HepG2 (cell line): ENCODE results near the gene HELT. TPM values are rescaled to one million over a fixed set of nuclear protein-coding genes. Genes with fewer than 3 reads are reported as not detected.

ENCODE experiments used
- CHD4 ChIP-seq: fragments of 200-600 bp; sonication (generic); IDR thresholded peaks from 2 replicates; pipeline ENCODE4 v1.7.0; 2017; ENCODE audit warnings: mild to moderate bottlenecking, low read length, borderline replicate concordance
- HDAC2 ChIP-seq: sonication (generic); formaldehyde crosslinking; IDR thresholded peaks from 2 replicates; pipeline ENCODE4 v1.4.0; 2020; ENCODE audit warnings: missing genetic modification reagents
- HOXA9 ChIP-seq: sonication (generic); formaldehyde crosslinking; IDR thresholded peaks from 2 replicates; pipeline ENCODE4 v1.8.1; 2022; ENCODE audit warnings: missing genetic modification reagents, mild to moderate bottlenecking, moderate library complexity, borderline replicate concordance
- JARID2 ChIP-seq: sonication (generic); formaldehyde crosslinking; IDR thresholded peaks from 2 replicates; pipeline ENCODE4 v1.8.1; 2023; ENCODE audit warnings: missing genetic modification reagents, inconsistent platforms; ENCODE audit not compliant: insufficient replicate concordance
- KLF16 ChIP-seq, 2 experiments: sonication (generic) in 1 of 2; formaldehyde crosslinking in 1 of 2; IDR thresholded peaks; 2 replicates each; pipeline versions ENCODE4 v1.6.1 to v1.8.0; 2016 to 2023; ENCODE audit warnings: missing genetic modification reagents in 2 of 2, missing compliant biosample characterization in 1 of 2
- MEF2D ChIP-seq: sonication (generic); formaldehyde crosslinking; IDR thresholded peaks from 2 replicates; pipeline ENCODE4 v1.5.1; 2020; ENCODE audit warnings: mild to moderate bottlenecking, missing genetic modification reagents
- MEIS2 ChIP-seq: sonication (generic); formaldehyde crosslinking; IDR thresholded peaks from 2 replicates; pipeline ENCODE4 v1.9.0; 2021; ENCODE audit warnings: mild to moderate bottlenecking, missing genetic modification reagents
- NKX3-1 ChIP-seq: sonication (generic); formaldehyde crosslinking; IDR thresholded peaks from 2 replicates; pipeline ENCODE4 v1.5.0; 2020; ENCODE audit warnings: missing genetic modification reagents
- RFX3 ChIP-seq: IDR thresholded peaks from 2 replicates; pipeline ENCODE4 v1.6.1; 2016; ENCODE audit warnings: missing biosample characterization, missing genetic modification reagents
- SMC3 ChIP-seq: IDR thresholded peaks from 2 replicates; pipeline ENCODE4 v1.6.1; 2011; ENCODE audit warnings: low read length, improper control_type of control experiment
- SP5 ChIP-seq: IDR thresholded peaks from 2 replicates; pipeline ENCODE4 v1.6.1; 2016; ENCODE audit warnings: low read depth, borderline replicate concordance
- TBX2 ChIP-seq: sonication (generic); formaldehyde crosslinking; IDR thresholded peaks from 2 replicates; pipeline ENCODE4 v1.5.0; 2020; ENCODE audit warnings: missing genetic modification reagents, mild to moderate bottlenecking, borderline replicate concordance
- TBX3 ChIP-seq: fragments of 450-650 bp; IDR thresholded peaks from 2 replicates; pipeline ENCODE4 v1.6.1; 2017; ENCODE audit warnings: antibody characterized with exemption, mild to moderate bottlenecking, inconsistent platforms, borderline replicate concordance
- THAP11 ChIP-seq: IDR thresholded peaks from 2 replicates; pipeline ENCODE4 v1.6.1; 2016; ENCODE audit warnings: missing biosample characterization, missing genetic modification reagents
- U2AF1 ChIP-seq: fragments of 200-400 bp; formaldehyde crosslinking; optimal IDR thresholded peaks from 2 replicates; pipeline ENCODE3; 2017; ENCODE audit warnings: mild to moderate bottlenecking, low read depth, low read length
- ZBTB43 ChIP-seq: sonication (generic); formaldehyde crosslinking; conservative IDR thresholded peaks from 2 replicates; pipeline ENCODE4 v1.4.0; 2020; ENCODE audit warnings: missing genetic modification reagents
- ZFP36 ChIP-seq: fragments of 150-350 bp; IDR thresholded peaks from 2 replicates; pipeline ENCODE4 v1.6.1; 2018; ENCODE audit warnings: borderline replicate concordance, low read length, low read depth; ENCODE audit not compliant: partially characterized antibody
- ZFY ChIP-seq: sonication (generic); formaldehyde crosslinking; IDR thresholded peaks from 2 replicates; pipeline ENCODE4 v1.4.0; 2020; ENCODE audit warnings: missing genetic modification reagents
- ZKSCAN1 ChIP-seq: fragments of 150-350 bp; IDR thresholded peaks from 2 replicates; pipeline ENCODE4 v1.6.1; 2014; ENCODE audit warnings: low read length
- ZNF282 ChIP-seq: fragments of 450-650 bp; IDR thresholded peaks from 2 replicates; pipeline ENCODE4 v1.6.1; 2018; ENCODE audit not compliant: partially characterized antibody
- ZNF501 ChIP-seq: sonication (generic); formaldehyde crosslinking; IDR thresholded peaks from 2 replicates; pipeline ENCODE4 v1.5.1; 2020; ENCODE audit warnings: mild to moderate bottlenecking, moderate library complexity, missing genetic modification reagents
- ZNF562 ChIP-seq: sonication (generic); formaldehyde crosslinking; IDR thresholded peaks from 2 replicates; pipeline ENCODE4 v1.8.0; 2022; ENCODE audit warnings: missing genetic modification reagents, borderline replicate concordance
- ZNF564 ChIP-seq: sonication (generic); formaldehyde crosslinking; IDR thresholded peaks from 2 replicates; pipeline ENCODE4 v1.8.1; 2023; ENCODE audit warnings: mild to moderate bottlenecking, missing genetic modification reagents
- ZNF674 ChIP-seq: sonication (generic); formaldehyde crosslinking; IDR thresholded peaks from 2 replicates; pipeline ENCODE4 v1.5.0; 2020; ENCODE audit warnings: low read depth, mild to moderate bottlenecking, missing genetic modification reagents
- ZNF777 ChIP-seq: sonication (generic); formaldehyde crosslinking; IDR thresholded peaks from 2 replicates; pipeline ENCODE4 v1.4.0; 2020; ENCODE audit warnings: missing genetic modification reagents
- ZSCAN12 ChIP-seq: sonication (generic); formaldehyde crosslinking; IDR thresholded peaks from 2 replicates; pipeline ENCODE4 v1.9.0; 2021; ENCODE audit warnings: mild to moderate bottlenecking, missing genetic modification reagents
- polyA plus RNA-seq, 8 experiments: library from polyadenylated mRNA; depleted of rRNA in 3 of 8; stranded (reverse) in 7 of 8; unstranded in 1 of 8; fragments of >200 nt; fragmentation: Illumina TruSeq in 4 of 8; extraction: Trizol in 4 of 8; gene quantifications; 2 replicates each; pipeline versions ENCODE4 v1.2.1 to v1.2.3, GENCODE V29; 2011 to 2016; ENCODE audit warnings: low read depth in 4 of 8, missing spikeins in 1 of 8, mixed read lengths in 1 of 8; ENCODE audit not compliant: insufficient read depth in 1 of 8
- total RNA-seq, 5 experiments: library from RNA; depleted of rRNA; stranded (reverse); fragments of >200 nt; fragmentation: Illumina TruSeq; extraction: Trizol; gene quantifications; 2 replicates each; pipeline ENCODE4 v1.2.3, GENCODE V29; 2016; ENCODE audit warnings: low read depth in 1 of 5
- TF ChIP-seq, protein P1 (sequence below): sonication (generic); formaldehyde crosslinking; IDR thresholded peaks from 2 replicates; pipeline ENCODE4 v1.5.1; 2020; ENCODE audit warnings: missing genetic modification reagents, mild to moderate bottlenecking, borderline replicate concordance
- TF ChIP-seq, protein P2 (sequence below): sonication (generic); formaldehyde crosslinking; conservative IDR thresholded peaks from 2 replicates; pipeline ENCODE4 v1.4.0; 2020; ENCODE audit warnings: missing genetic modification reagents

Gene HELT
- total and polyA plus RNA-seq, 2 of the 13 experiments (the other 11 are each of a cell fraction or from before 2014, with no cell fraction given), result not detected

- TF ChIP-seq MEIS2 (CRISPR knock-in tag) (no peak), ZNF501 (CRISPR knock-in tag) (no peak), JARID2 (CRISPR knock-in tag) (peak; percentile 20), SMC3 (peak; percentile 83), THAP11 (peak; percentile 47; the same call in 1 of the 2 replicates), MEF2D (CRISPR knock-in tag) (no peak), ZBTB43 (CRISPR knock-in tag) (no peak), ZNF564 (CRISPR knock-in tag) (no peak), NKX3-1 (CRISPR knock-in tag) (no peak), ZFY (CRISPR knock-in tag) (no peak), TBX3 (no peak), ZNF282 (no peak), TBX2 (CRISPR knock-in tag) (no peak), RFX3 (CRISPR knock-in tag) (no peak), ZKSCAN1 (no peak), ZNF777 (CRISPR knock-in tag) (no peak), ZFP36 (no peak), ZNF562 (CRISPR knock-in tag) (no peak), SP5 (CRISPR knock-in tag) (no peak), U2AF1 (no peak), CHD4 (no peak), ZSCAN12 (CRISPR knock-in tag) (no peak), ZNF674 (CRISPR knock-in tag) (no peak), HDAC2 (CRISPR knock-in tag) (no peak), HOXA9 (CRISPR knock-in tag) (no peak), KLF16 (CRISPR knock-in tag; IDR thresholded peaks at IDR 0.05) (0 out of 4 replicates have a peak, but pooled peaks of 1 of the 2 experiments have one; percentile 48)
- TF ChIP-seq, protein P1, sequence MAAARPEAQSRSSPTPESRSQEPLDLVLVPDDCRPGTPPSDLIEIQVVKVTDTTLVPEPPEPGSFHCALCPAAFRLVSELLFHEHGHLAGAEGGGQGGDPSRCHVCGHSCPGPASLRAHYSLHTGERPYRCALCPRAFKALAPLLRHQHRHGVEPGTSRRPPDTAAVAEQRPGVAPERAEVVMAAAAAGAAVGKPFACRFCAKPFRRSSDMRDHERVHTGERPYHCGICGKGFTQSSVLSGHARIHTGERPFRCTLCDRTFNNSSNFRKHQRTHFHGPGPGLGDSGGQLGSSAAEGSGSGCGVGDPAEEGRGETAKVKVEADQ (CRISPR knock-in tag), result no peak
- TF ChIP-seq, protein P2, sequence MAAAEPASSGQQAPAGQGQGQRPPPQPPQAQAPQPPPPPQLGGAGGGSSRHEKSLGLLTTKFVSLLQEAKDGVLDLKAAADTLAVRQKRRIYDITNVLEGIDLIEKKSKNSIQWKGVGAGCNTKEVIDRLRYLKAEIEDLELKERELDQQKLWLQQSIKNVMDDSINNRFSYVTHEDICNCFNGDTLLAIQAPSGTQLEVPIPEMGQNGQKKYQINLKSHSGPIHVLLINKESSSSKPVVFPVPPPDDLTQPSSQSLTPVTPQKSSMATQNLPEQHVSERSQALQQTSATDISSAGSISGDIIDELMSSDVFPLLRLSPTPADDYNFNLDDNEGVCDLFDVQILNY, result no peak
Measured at GRCh38 chr4:184983672-184984356, 34.5 kb upstream of the HELT start (continued).
